IMR-90 (cell line): ENCODE measurements around the gene TRIM27. TPM values are rescaled to one million over a fixed set of nuclear protein-coding genes. Genes with fewer than 3 reads are reported as not detected.

Experiments
- microRNA-seq, 2 experiments: library from miRNA; stranded (forward) in 1 of 2; unstranded in 1 of 2; fragments of 10-50 nt in 1 of 2; fragments of <30 nt in 1 of 2; gene quantifications in 1 of 2; microRNA quantifications in 1 of 2; one replicate each; pipeline versions ENCODE3 to v1.1.0; 2013 to 2020; ENCODE audit not compliant: insufficient read depth in 1 of 2, insufficient read length in 1 of 2, unreplicated experiment in 1 of 2
- polyA plus RNA-seq, 3 experiments: library from polyadenylated mRNA; depleted of rRNA; stranded (reverse); fragments of >200 nt; gene quantifications; 2 replicates each; pipeline ENCODE4 v1.2.3, GENCODE V29; 2012; ENCODE audit warnings: low replicate concordance in 1 of 3
- small RNA-seq, 5 experiments: library from RNA; depleted of rRNA; stranded (forward); fragments of <200 nt; gene quantifications; one replicate each; pipeline ENCODE3, GENCODE V24; 2012
- total RNA-seq: library from RNA; depleted of rRNA; stranded (reverse); fragments of >200 nt; gene quantifications from 2 replicates; pipeline ENCODE4 v1.2.3, GENCODE V29; 2012; rRNA removed

Gene TRIM27
- total and polyA plus RNA-seq, 2 of the 4 experiments (the other 2 are of a cell fraction): 44.4 to 48.0 TPM

Small RNAs within 50 kb of the gene (microRNA-seq; reads per million reads assigned to microRNA genes)
- not detected for gene RNU6-930P (ENCODE audit: insufficient read depth, insufficient read length)

Small RNAs within 50 kb of the gene (small RNA-seq; reads per million reads assigned to genes)
- gene RNU6-930P: 0 reads per million in 5 experiments

Other genes starting within 250 kb of the TRIM27 start
- gene ZNF311, start 81.3 kb upstream of the TRIM27 start, total RNA-seq: 0.28 and 0.36 TPM in 2 replicates
- 0.27 and 0.34 TPM in 2 replicates for gene ZNF311, start 81.3 kb upstream of the TRIM27 start, polyA plus RNA-seq (2012; rRNA removed)
- gene OR2W1, start 121.2 kb upstream of the TRIM27 start, total RNA-seq: not detected in 2 replicates
- not detected in 2 replicates for gene OR2W1, start 121.2 kb upstream of the TRIM27 start, polyA plus RNA-seq (2012; rRNA removed)
- not detected in 2 replicates for gene OR2B3, start 163.3 kb upstream of the TRIM27 start, total RNA-seq
- gene OR2B3, start 163.3 kb upstream of the TRIM27 start, polyA plus RNA-seq (2012; rRNA removed): not detected in 2 replicates
- gene OR2J1, start 175.5 kb upstream of the TRIM27 start, total RNA-seq: not detected in 2 replicates
- gene OR2J1, start 175.5 kb upstream of the TRIM27 start, polyA plus RNA-seq (2012; rRNA removed): not detected in 2 replicates
- not detected in 2 replicates for gene OR2J3, start 184.1 kb upstream of the TRIM27 start, total RNA-seq
- gene OR2J3, start 184.1 kb upstream of the TRIM27 start, polyA plus RNA-seq (2012; rRNA removed): not detected in 2 replicates
- not detected in 2 replicates for gene OR2J2, start 246.9 kb upstream of the TRIM27 start, total RNA-seq
- gene OR2J2, start 246.9 kb upstream of the TRIM27 start, polyA plus RNA-seq (2012; rRNA removed): not detected in 2 replicates